Nephron progenitor cell (in vitro differentiated cells): Measurements from ENCODE around the gene GEN1.
A peak's percentile ranks its signal among the peaks of the same experiment; 100 is the strongest.

Experiments used
- DNase-seq: peaks from one replicate; pipeline ENCODE4 v3.0.0; 2021
- H3K27ac Mint-ChIP-seq: 2 replicates; pipeline ENCODE4 v1.8.0; 2021; ENCODE audit warnings: mild to moderate bottlenecking, moderate library complexity, mixed read lengths
- H3K27me3 Mint-ChIP-seq: 2 replicates; pipeline ENCODE4 v1.8.0; 2021; ENCODE audit warnings: mild to moderate bottlenecking, low read depth, mixed read lengths; ENCODE audit not compliant: poor library complexity
- H3K36me3 Mint-ChIP-seq: 2 replicates; pipeline ENCODE4 v1.8.0; 2021; ENCODE audit warnings: low read depth, mixed read lengths
- H3K4me1 Mint-ChIP-seq: 2 replicates; pipeline ENCODE4 v1.8.0; 2021; ENCODE audit warnings: mixed read lengths
- H3K4me3 Mint-ChIP-seq: 2 replicates; pipeline ENCODE4 v1.8.0; 2021; ENCODE audit warnings: mild to moderate bottlenecking, moderate library complexity, mixed read lengths
- H3K9me3 Mint-ChIP-seq: 2 replicates; pipeline ENCODE4 v1.8.0; 2021; ENCODE audit warnings: mild to moderate bottlenecking, moderate library complexity, mixed read lengths
- TF ChIP-seq, protein P1 (sequence below): fragments of 200-600 bp; sonication (generic); IDR thresholded peaks from 2 replicates; pipeline ENCODE4 v1.5.0; 2021; ENCODE audit warnings: antibody characterized with exemption

GEN1 gene

DNA sequence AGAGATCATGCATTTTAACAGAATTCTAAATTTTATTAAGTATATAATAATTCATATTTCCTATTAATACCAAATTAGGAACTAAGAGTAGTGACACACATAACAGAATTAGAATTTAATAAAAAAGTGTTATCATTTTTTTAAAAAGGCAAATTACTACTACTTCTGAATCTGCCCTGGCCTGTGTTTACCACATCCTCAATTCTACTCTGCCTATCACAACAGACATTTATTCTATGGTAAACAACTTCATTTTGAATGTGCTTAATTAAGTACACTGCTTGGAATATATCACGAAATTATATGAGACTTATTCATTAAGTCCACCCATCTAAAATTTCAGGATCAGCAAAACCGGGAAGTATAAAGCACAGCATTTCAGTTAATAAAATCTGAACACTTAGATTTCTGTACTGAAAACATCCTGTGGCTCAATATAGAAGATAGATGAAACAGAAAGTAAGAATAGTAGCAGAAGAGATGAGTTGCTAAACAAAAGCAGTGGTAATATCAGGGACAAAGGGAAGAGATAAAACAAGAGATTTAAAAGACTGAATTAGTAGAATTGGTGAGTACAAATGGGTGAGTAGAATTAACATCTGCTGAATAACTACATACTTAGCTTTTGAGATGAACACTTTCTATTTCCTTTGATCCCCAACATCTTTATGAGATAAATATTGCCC is 4.0 kb upstream of the GEN1 start:
- Mint-ChIP-seq H3K9me3 (no peaks in the 10 kb centered on the region), H3K36me3 (peaks cover 13% of the 10 kb centered on the region), H3K27ac (peak overlapping the region; percentile 23), H3K4me3 (no peak overlapping the region), H3K27me3 (no peaks in the 10 kb centered on the region), H3K4me1 (peaks cover 43% of the 10 kb centered on the region)
- DNase-seq = no peak
- TF ChIP-seq, protein P1, sequence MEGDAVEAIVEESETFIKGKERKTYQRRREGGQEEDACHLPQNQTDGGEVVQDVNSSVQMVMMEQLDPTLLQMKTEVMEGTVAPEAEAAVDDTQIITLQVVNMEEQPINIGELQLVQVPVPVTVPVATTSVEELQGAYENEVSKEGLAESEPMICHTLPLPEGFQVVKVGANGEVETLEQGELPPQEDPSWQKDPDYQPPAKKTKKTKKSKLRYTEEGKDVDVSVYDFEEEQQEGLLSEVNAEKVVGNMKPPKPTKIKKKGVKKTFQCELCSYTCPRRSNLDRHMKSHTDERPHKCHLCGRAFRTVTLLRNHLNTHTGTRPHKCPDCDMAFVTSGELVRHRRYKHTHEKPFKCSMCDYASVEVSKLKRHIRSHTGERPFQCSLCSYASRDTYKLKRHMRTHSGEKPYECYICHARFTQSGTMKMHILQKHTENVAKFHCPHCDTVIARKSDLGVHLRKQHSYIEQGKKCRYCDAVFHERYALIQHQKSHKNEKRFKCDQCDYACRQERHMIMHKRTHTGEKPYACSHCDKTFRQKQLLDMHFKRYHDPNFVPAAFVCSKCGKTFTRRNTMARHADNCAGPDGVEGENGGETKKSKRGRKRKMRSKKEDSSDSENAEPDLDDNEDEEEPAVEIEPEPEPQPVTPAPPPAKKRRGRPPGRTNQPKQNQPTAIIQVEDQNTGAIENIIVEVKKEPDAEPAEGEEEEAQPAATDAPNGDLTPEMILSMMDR = no peak

GRCh38 chr2:17752246-17752645 is 1.7 kb upstream of the GEN1 start:
- no peaks in the 10 kb centered on the region for H3K9me3 Mint-ChIP-seq
- H3K4me3 Mint-ChIP-seq = peak overlapping the region; percentile 94
- peak overlapping the region; percentile 25 for H3K27ac Mint-ChIP-seq
- H3K27me3 Mint-ChIP-seq = no peaks in the 10 kb centered on the region
- no peaks in the 10 kb centered on the region for H3K36me3 Mint-ChIP-seq
- no peak for DNase-seq
- peaks cover 67% of the 10 kb centered on the region for H3K4me1 Mint-ChIP-seq
- TF ChIP-seq, protein P1 = no peak

GRCh38 chr2:17752892-17753802 is 791 bp upstream of the GEN1 start:
- peak overlapping the region; percentile 86 for H3K27ac Mint-ChIP-seq
- peak; percentile 71 for DNase-seq
- peaks cover 67% of the 10 kb centered on the region for H3K4me1 Mint-ChIP-seq
- no peaks in the 10 kb centered on the region for H3K9me3 Mint-ChIP-seq
- TF ChIP-seq, protein P1 = no peak
- H3K4me3 Mint-ChIP-seq = peak overlapping the region; percentile 94
- H3K36me3 Mint-ChIP-seq = no peaks in the 10 kb centered on the region
- H3K27me3 Mint-ChIP-seq = no peaks in the 10 kb centered on the region

DNA sequence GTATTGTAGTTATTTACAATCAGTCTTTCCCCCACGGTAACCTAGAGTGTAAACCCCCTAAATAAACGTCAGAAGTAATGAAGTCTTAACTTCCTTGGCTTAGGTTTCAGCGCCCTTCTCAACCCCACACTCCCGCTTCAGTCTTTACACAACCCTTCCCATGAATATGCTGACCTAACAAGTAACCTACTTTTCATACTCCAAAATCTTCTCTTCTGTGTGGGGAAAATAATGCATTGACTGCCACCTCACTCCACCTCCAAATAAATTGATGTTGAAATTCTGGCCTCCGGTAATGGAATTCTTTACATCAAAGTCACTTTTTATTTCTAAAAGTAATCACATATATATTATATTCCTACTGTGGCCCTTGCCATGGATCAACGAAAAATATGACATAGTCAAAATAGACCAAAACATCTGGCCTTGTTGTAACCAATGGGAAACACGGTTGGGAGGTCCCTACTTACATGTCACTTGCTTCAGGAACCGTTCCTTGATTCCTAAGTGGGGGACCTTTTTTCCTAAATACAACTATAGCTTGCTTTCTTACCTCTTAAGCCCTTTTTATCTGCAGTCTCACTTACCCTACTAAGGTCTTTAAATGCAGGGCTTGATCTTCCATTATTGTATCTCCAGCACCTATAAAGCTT is 961 bp downstream of the GEN1 start:
- no peaks in the 10 kb centered on the region for H3K27me3 Mint-ChIP-seq
- no peak for DNase-seq
- H3K9me3 Mint-ChIP-seq = no peaks in the 10 kb centered on the region
- H3K27ac Mint-ChIP-seq = peak overlapping the region; percentile 99
- H3K36me3 Mint-ChIP-seq = peaks cover 4% of the 10 kb centered on the region
- peaks cover 62% of the 10 kb centered on the region for H3K4me1 Mint-ChIP-seq
- TF ChIP-seq, protein P1 = no peak
- peak overlapping the region; percentile 94 for H3K4me3 Mint-ChIP-seq

- Mint-ChIP-seq H3K27ac (no peak overlapping the region), H3K27me3 (no peaks in the 10 kb centered on the region), H3K4me1 (peaks cover 50% of the 10 kb centered on the region), H3K36me3 (peaks cover 20% of the 10 kb centered on the region), H3K9me3 (no peaks in the 10 kb centered on the region), H3K4me3 (peak overlapping the region; percentile 72)
- DNase-seq = no peak
- TF ChIP-seq, protein P1 = no peak
Observed at GRCh38 chr2:17756668-17757067, 2.7 kb downstream of the GEN1 start.
